Naive B cell (primary cell): ENCODE measurements around the gene GALNT1. TPM values are rescaled to one million over a fixed set of nuclear protein-coding genes. Genes with fewer than 3 reads are reported as not detected.
"Not testable (repeated sequence)": the region's sequence is repeated elsewhere in the genome, so short reads cannot be mapped to it uniquely, and the experiment has no call there.

ENCODE experiments used
- ATAC-seq, 2 donors: fragments of 150-1000 bp; cut with Tn5 transposase; 2 replicates each; pipeline ENCODE4 v1.10.0; 2021; ENCODE audit warnings: low read depth in 2 of 2, mild to moderate bottlenecking in 2 of 2, moderate library complexity in 2 of 2
- DNase-seq: peaks from one replicate; pipeline ENCODE4 v3.0.0; 2022
- H3K27ac Mint-ChIP-seq, 6 donors: one replicate each; pipeline ENCODE4 v1.8.0; 2020 to 2022; ENCODE audit warnings: mild to moderate bottlenecking in 6 of 6, mixed read lengths in 6 of 6, moderate library complexity in 5 of 6, inconsistent platforms in 2 of 6
- H3K27me3 Mint-ChIP-seq, 3 donors: one replicate each; pipeline ENCODE4 v1.8.0; 2021 to 2022; ENCODE audit warnings: mixed read lengths in 3 of 3, mild to moderate bottlenecking in 1 of 3
- H3K36me3 Mint-ChIP-seq, 2 donors: one replicate each; pipeline ENCODE4 v1.8.0; 2020 to 2022; ENCODE audit warnings: mixed read lengths in 2 of 2, inconsistent platforms in 1 of 2, mild to moderate bottlenecking in 1 of 2
- H3K4me1 Mint-ChIP-seq, 3 donors: one replicate each; pipeline ENCODE4 v1.8.0; 2020 to 2022; ENCODE audit warnings: mixed read lengths in 3 of 3, inconsistent platforms in 1 of 3, mild to moderate bottlenecking in 1 of 3, moderate library complexity in 1 of 3
- H3K4me3 Mint-ChIP-seq, 8 donors: one replicate each; pipeline ENCODE4 v1.8.0; 2020 to 2022; ENCODE audit warnings: mild to moderate bottlenecking in 8 of 8, mixed read lengths in 8 of 8, moderate library complexity in 8 of 8, inconsistent platforms in 2 of 8
- H3K9me3 Mint-ChIP-seq, 7 donors: one replicate each; pipeline ENCODE4 v1.8.0; 2020 to 2022; ENCODE audit warnings: mixed read lengths in 7 of 7, mild to moderate bottlenecking in 5 of 7, inconsistent platforms in 2 of 7, moderate library complexity in 1 of 7
- polyA plus RNA-seq, 6 donors: library from polyadenylated mRNA; unstranded; fragments of 300-500 nt; fragmentation: Illumina TruSeq; gene quantifications; one replicate each; pipeline ENCODE4 v1.2.3, GENCODE V29; 2021; ENCODE audit warnings: low read depth in 6 of 6

GALNT1 gene
- 10 to 100 TPM; 34.3 to 72.5 (median 42.7) TPM for polyA plus RNA-seq

GRCh38 chr18:35581546-35581897 lies at the start of gene GALNT1:
TSS of gene GALNT1 (plus strand) at chr18:35581740. CDS start at chr18:35654663, 72,923 bp downstream.
- Mint-ChIP-seq H3K9me3 (peaks cover 0 to 10% (median 1%) of the 10 kb centered on the region in 7 donors), H3K36me3 (no peaks in the 10 kb centered on the region), H3K4me3 (peak within 1 kb of the TSS; percentile 74 to 96 (median 88)), H3K4me1 (peaks cover 22 to 37% (median 34%) of the 10 kb centered on the region in 3 donors), H3K27me3 (no peaks in the 10 kb centered on the region), H3K27ac (peak within 1 kb of the TSS in 5 of 6 donors; percentile 68 to 85 (median 76))
- DNase-seq, result no peak
- ATAC-seq, result peak; percentile 24 to 36

GRCh38 chr18:35533916-35534405 lies 47.6 kb upstream of the GALNT1 start:
- Mint-ChIP-seq H3K36me3 (peaks cover 5 to 19% of the 10 kb centered on the region in 2 donors), H3K27me3 (peaks cover 2 to 6% (median 2%) of the 10 kb centered on the region in 3 donors)
- ATAC-seq, result no peak

GRCh38 chr18:35535297-35535696 lies 46.2 kb upstream of the GALNT1 start:
- Mint-ChIP-seq H3K27ac (no peak overlapping the region), H3K27me3 (no peaks in the 10 kb centered on the region), H3K9me3 (peaks cover 9 to 49% (median 28%) of the 10 kb centered on the region in 7 donors)

More at GRCh38 chr18:35533916-35534405, 47.6 kb upstream of the GALNT1 start:
- Mint-ChIP-seq H3K4me3 (no peak overlapping the region), H3K27ac (no peak overlapping the region), H3K9me3 (peaks cover 9 to 56% (median 30%) of the 10 kb centered on the region in 7 donors), H3K4me1 (no peaks in the 10 kb centered on the region)
- no peak for DNase-seq

GRCh38 chr18:35542356-35542755 lies 39.2 kb upstream of the GALNT1 start:
- Mint-ChIP-seq H3K27ac (no peak overlapping the region), H3K9me3 (peaks cover 0 to 4% (median 3%) of the 10 kb centered on the region in 7 donors), H3K4me1 (no peaks in the 10 kb centered on the region), H3K36me3 (peaks cover 0 to 7% of the 10 kb centered on the region in 2 donors), H3K4me3 (no peak overlapping the region), H3K27me3 (peaks cover 0 to 9% (median 8%) of the 10 kb centered on the region in 3 donors)
- no peak for DNase-seq
- no peak for ATAC-seq

More at GRCh38 chr18:35535297-35535696, 46.2 kb upstream of the GALNT1 start:
- DNase-seq (no peak), ATAC-seq (no peak)
- H3K4me3 Mint-ChIP-seq, result no peak overlapping the region
- peaks cover 5 to 19% of the 10 kb centered on the region in 2 donors for H3K36me3 Mint-ChIP-seq
- H3K4me1 Mint-ChIP-seq, result no peaks in the 10 kb centered on the region

GRCh38 chr18:35547008-35547605 lies 34.4 kb upstream of the GALNT1 start:
- DNase-seq (no peak), ATAC-seq (no peak)
- no peak overlapping the region for H3K4me3 Mint-ChIP-seq

GRCh38 chr18:35549564-35549963 lies 32.0 kb upstream of the GALNT1 start:
- Mint-ChIP-seq H3K36me3 (peaks cover 0 to 7% of the 10 kb centered on the region in 2 donors), H3K4me3 (no peak overlapping the region), H3K4me1 (no peaks in the 10 kb centered on the region), H3K27me3 (peaks cover 0 to 9% (median 8%) of the 10 kb centered on the region in 3 donors), H3K27ac (no peak overlapping the region), H3K9me3 (peaks cover 0 to 2% (median 0%) of the 10 kb centered on the region in 7 donors)
- DNase-seq (no peak), ATAC-seq (no peak)

More at GRCh38 chr18:35547008-35547605, 34.4 kb upstream of the GALNT1 start:
- Mint-ChIP-seq H3K4me1 (no peaks in the 10 kb centered on the region), H3K9me3 (peaks cover 0 to 4% (median 0%) of the 10 kb centered on the region in 7 donors), H3K27ac (no peak overlapping the region), H3K27me3 (peaks cover 0 to 9% (median 8%) of the 10 kb centered on the region in 3 donors), H3K36me3 (peaks cover 0 to 7% of the 10 kb centered on the region in 2 donors)

GRCh38 chr18:35553300-35553699 lies 28.2 kb upstream of the GALNT1 start:
- ATAC-seq (no peak), DNase-seq (no peak)
- no peak overlapping the region for H3K4me3 Mint-ChIP-seq
- no peaks in the 10 kb centered on the region for H3K36me3 Mint-ChIP-seq
- H3K27me3 Mint-ChIP-seq, result peaks cover 4 to 11% (median 7%) of the 10 kb centered on the region in 3 donors
- H3K4me1 Mint-ChIP-seq, result no peaks in the 10 kb centered on the region
- H3K9me3 Mint-ChIP-seq, result no peaks in the 10 kb centered on the region
- no peak overlapping the region for H3K27ac Mint-ChIP-seq

GRCh38 chr18:35555538-35555937 lies 26.0 kb upstream of the GALNT1 start:
- H3K9me3 Mint-ChIP-seq, H3K27ac Mint-ChIP-seq, H3K4me3 Mint-ChIP-seq, DNase-seq, ATAC-seq, H3K36me3 Mint-ChIP-seq, H3K4me1 Mint-ChIP-seq: not testable (repeated sequence)
- H3K27me3 Mint-ChIP-seq, result peaks cover 4 to 11% (median 7%) of the 10 kb centered on the region in 3 donors

- H3K9me3 Mint-ChIP-seq, result no peaks in the 10 kb centered on the region
- no peaks in the 10 kb centered on the region for H3K36me3 Mint-ChIP-seq
- H3K27me3 Mint-ChIP-seq, result peaks cover 3 to 8% (median 5%) of the 10 kb centered on the region in 3 donors
- H3K4me3 Mint-ChIP-seq, result no peak overlapping the region
- DNase-seq, result no peak
- ATAC-seq, result no peak
- H3K27ac Mint-ChIP-seq, result no peak overlapping the region
- peaks cover 4 to 9% (median 4%) of the 10 kb centered on the region in 3 donors for H3K4me1 Mint-ChIP-seq
These were observed 21.7 kb upstream of the GALNT1 start for GRCh38 chr18:35559867-35560266.

- Mint-ChIP-seq H3K9me3 (no peaks in the 10 kb centered on the region), H3K4me3 (peak overlapping the region in 6 of 8 donors; percentile 9 to 61 (median 32)), H3K27ac (peak overlapping the region in 5 of 6 donors; percentile 0 to 71 (median 35)), H3K4me1 (peaks cover 8 to 14% (median 11%) of the 10 kb centered on the region in 3 donors), H3K36me3 (no peaks in the 10 kb centered on the region), H3K27me3 (no peaks in the 10 kb centered on the region)
- DNase-seq (no peak), ATAC-seq (peak in 1 of 2 donors; percentile 50)
These were observed 16.6 kb upstream of the GALNT1 start for GRCh38 chr18:35564795-35565453.

- ATAC-seq, result no peak
- Mint-ChIP-seq H3K9me3 (no peaks in the 10 kb centered on the region), H3K4me1 (peaks cover 8 to 14% (median 11%) of the 10 kb centered on the region in 3 donors), H3K36me3 (no peaks in the 10 kb centered on the region), H3K27me3 (no peaks in the 10 kb centered on the region), H3K4me3 (no peak overlapping the region), H3K27ac (no peak overlapping the region)
- no peak for DNase-seq
These were observed 15.5 kb upstream of the GALNT1 start for GRCh38 chr18:35566019-35566418.

- no peak for DNase-seq
- H3K27ac Mint-ChIP-seq, result no peak overlapping the region
These were observed 11.4 kb upstream of the GALNT1 start for GRCh38 chr18:35570182-35570581.

GRCh38 chr18:35571138-35571537 lies 10.4 kb upstream of the GALNT1 start:
- H3K27me3 Mint-ChIP-seq, result no peaks in the 10 kb centered on the region
- ATAC-seq (no peak), DNase-seq (no peak)
- no peaks in the 10 kb centered on the region for H3K4me1 Mint-ChIP-seq
- no peak overlapping the region for H3K4me3 Mint-ChIP-seq
- peaks cover under 1 to 5% (median 4%) of the 10 kb centered on the region in 7 donors for H3K9me3 Mint-ChIP-seq
- H3K36me3 Mint-ChIP-seq, result no peaks in the 10 kb centered on the region
- no peak overlapping the region for H3K27ac Mint-ChIP-seq

More at GRCh38 chr18:35570182-35570581, 11.4 kb upstream of the GALNT1 start:
- H3K36me3 Mint-ChIP-seq, result no peaks in the 10 kb centered on the region
- no peak for ATAC-seq
- no peaks in the 10 kb centered on the region for H3K27me3 Mint-ChIP-seq
- peaks cover 1 to 3% (median 1%) of the 10 kb centered on the region in 3 donors for H3K4me1 Mint-ChIP-seq
- no peaks in the 10 kb centered on the region for H3K9me3 Mint-ChIP-seq
- no peak overlapping the region for H3K4me3 Mint-ChIP-seq
